Activated CD8-positive, alpha-beta memory T cell treated with anti-CD3 and anti-CD28 coated beads, Interleukin-2, amount 50 U/mL, for 1 hour (primary cell): ENCODE results near the gene KATNIP.

Experiments used
- DNase-seq: peaks from one replicate; pipeline ENCODE4 v3.0.0-alpha.2; 2020; ENCODE audit errors: extremely low read depth

The KATNIP gene

GRCh38 chr16:27549746-27550581 is at the start of gene KATNIP, which contains the start of gene GTF3C1:
TSS of gene KATNIP (plus strand) at chr16:27550144. CDS start at chr16:27550171, 27 bp downstream.
TSS of gene GTF3C1 (minus strand) at chr16:27549913. CDS start at chr16:27549890, 23 bp downstream.
- DNase-seq: peak; percentile 100

DNA sequence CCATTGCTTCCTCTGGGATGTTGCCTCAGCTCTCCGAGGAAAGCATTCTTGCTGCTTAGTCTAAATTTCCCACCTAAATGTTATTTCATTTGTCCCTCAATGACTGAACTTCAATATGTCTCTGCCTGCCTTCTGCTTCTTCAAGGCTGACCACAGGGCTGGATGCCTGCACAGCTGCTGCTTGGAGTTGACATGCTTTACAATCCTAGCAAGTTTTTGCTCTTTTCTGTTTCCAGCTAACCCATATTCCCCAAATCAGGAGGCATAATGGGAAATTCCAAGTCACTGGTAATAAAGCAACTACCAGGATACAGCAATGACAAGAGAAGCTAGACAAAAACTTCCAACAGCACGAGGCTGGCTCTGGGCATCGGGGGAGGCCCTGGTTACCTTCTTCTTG is 49.1 kb upstream of the KATNIP start:
- no peak for DNase-seq

DNA sequence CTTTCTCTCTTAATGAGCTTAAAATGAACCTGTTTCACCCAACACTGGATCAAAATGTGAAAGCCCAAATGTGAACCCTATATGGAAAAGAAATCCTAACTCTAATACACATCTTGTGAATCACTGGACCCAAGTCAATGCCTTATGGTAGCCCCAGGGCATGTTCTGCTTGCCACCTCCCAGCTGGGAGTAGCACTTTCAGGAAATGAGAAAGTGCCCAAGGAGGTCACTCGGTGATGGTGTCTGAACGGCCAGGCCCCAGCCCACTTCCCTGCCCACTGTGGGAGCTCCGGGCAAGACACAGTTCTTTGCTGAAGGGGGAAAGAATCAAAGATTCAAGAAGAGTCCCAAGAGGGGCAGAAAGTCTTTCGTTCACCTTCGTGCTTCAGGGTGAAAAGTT is 46.3 kb upstream of the KATNIP start:
- no peak for DNase-seq

GRCh38 chr16:27505297-27506236 is 44.4 kb upstream of the KATNIP start:
- DNase-seq: no peak

DNA sequence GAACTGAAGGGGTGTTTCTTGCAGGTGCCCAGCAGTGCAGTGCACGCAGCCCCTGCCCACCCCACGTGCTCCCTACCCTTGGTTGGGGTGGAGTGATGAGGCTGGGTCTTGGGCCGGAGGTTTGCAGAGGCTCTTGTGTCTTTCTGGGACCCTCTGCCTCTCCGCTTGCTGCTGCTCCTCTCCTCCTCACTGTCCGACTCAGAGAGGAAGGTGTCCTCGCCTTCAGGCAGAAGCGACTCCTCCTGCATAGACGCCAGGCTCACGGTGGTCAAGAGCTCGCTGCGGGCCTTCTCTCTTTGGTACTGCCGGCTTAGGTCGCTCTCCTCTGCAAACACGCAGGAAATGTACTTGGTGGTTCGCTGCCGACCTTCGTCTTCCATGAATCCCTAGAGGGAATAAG is 43.2 kb upstream of the KATNIP start:
- DNase-seq: no peak

DNA sequence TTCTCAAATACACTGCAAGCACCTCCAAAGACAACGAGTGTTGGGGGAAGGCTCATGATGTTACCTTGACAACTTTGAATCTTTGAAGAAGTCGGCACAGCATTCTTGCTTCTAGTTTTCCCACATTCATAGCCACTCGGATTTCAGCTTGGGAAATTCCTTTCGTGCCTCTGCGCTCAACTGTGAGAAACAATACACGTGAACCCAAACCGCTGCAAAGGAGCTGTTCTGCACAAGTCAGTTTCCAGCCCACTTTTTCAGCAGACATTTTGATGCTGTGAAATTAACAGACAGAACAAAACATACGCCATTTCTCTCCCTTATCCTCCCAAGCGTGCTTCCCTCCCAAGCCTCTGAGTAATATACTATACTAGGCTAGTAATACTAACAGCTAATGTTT is 41.5 kb upstream of the KATNIP start:
- no peak for DNase-seq

- DNase-seq: no peak
Measured at GRCh38 chr16:27511657-27512448, 38.1 kb upstream of the KATNIP start.

- DNase-seq: no peak
Measured at GRCh38 chr16:27514806-27515205, 35.1 kb upstream of the KATNIP start.

DNA sequence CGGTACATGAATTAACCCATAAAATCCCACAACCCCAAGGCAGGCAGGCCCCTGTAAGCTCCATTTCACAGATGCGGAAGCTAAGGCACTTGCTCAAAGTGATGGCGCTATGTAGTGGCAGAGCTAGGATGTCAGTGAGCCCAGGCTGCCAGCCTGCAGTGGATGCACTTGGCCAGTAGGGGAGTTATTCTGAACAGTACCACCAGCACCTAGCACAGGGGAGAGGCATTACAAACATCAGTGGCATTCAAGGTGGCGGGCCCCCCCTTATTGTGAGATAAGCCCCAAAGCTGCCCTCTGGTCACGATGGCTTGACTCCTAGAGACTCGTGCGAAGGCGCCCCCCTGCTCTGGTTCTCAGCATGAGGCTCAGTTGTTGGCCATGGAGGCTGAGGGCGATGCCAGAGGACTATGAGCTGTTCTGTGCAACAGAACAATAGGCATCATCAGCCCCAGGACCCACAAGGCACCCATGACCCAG is 34.0 kb upstream of the KATNIP start:
- DNase-seq: no peak

- DNase-seq: no peak
Measured at GRCh38 chr16:27516365-27516764, 33.6 kb upstream of the KATNIP start.

DNA sequence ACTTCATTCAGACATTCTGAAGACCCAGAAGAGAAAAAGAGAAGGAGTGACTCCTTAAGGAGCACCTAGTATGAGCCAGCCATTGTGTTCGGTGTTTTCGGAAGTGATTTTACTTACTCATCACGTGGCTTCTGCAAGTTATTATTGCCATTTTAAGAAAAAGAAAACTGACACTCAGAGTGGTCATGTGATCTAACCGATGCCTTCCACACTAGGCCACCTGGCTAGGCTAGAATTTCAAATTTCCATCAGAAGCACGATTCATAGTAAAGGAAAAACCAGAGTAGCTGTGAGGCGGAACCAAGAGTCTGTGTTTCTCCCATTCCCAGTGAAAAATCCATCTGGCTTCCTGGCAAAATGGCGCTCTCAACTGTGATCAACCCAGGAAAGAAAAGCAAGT is 32.3 kb upstream of the KATNIP start:
- DNase-seq: no peak

- no peak for DNase-seq
Measured at GRCh38 chr16:27518226-27518625, 31.7 kb upstream of the KATNIP start.

DNA sequence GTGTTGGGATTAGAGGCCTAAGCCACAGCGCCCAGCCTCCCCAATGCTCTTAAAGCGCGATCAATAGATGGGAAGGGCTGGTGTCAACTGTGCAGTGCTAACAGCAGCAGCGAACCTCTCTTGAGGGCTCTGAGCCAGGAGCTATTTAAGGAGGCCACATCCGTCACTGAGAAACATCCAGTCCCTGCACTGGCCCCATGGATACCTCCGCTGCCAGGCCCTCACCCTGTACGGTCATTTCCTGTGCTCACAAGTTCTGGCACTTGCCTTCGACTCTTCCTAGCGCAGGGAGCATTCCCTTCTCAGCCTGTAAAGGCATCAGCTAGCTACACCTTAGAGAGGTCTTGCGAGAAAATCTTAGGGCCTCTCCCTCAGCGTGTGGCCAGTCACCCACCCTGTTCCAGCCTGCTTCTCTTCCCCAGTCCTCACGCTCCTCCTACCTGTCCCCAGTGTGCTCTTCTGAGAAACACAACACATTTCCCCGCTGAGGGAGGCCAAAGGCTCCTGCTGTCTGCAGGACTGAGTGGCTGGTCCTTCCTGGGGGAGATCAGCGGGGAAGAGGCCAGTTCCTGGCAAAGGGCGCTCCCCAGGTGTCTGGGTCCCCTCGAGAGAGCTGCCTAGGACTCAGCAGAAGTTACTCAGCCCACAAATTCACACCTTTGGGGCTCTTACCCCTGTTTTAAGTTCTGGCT is 28.8 kb upstream of the KATNIP start:
- DNase-seq: no peak

DNA sequence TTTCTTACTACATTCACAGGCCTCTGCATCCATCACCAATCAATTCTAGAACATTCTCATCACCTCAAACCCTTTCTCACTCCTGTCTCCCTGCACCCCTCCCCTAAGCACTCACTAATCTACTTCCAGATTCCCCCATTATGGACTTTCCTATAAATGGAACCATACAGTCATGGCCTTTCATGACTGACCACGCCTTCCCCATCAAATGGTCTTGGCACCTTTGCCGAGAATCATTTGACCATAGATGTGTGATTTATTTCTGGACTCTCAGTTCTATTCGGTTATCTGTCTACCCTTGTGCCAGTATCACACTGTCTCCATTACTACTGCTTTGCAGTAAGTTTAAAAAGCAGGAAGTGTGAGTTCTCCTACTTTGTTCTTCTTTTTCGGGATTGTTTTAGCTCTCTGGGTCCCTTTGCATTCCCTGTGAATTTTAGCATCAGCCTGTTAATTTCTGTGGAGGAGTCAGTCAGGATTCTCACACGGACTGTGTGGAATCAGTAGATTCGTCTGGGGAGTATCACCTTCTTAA is 27.7 kb upstream of the KATNIP start:
- DNase-seq: no peak

DNA sequence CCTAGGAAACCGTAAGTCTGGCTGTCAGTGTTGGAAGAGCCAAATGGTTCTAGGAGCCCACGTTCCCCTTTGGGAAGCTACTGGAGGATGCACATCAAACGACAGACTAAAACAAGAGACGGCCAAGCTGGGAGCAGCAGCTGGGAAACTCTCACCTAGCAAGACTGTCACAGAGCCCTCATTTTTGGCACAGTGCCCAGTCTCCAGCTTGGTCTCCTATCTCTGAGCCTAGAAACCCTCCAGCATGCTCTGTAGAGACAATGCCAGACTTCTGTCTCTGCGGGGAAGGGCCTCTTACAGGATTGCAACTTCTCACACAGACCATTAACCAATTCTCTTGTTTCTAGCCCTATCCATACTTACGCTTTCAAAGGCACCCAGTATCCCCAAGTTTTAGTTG is 23.8 kb upstream of the KATNIP start:
- no peak for DNase-seq

- DNase-seq: no peak
Measured at GRCh38 chr16:27528294-27528693, 21.6 kb upstream of the KATNIP start.

DNA sequence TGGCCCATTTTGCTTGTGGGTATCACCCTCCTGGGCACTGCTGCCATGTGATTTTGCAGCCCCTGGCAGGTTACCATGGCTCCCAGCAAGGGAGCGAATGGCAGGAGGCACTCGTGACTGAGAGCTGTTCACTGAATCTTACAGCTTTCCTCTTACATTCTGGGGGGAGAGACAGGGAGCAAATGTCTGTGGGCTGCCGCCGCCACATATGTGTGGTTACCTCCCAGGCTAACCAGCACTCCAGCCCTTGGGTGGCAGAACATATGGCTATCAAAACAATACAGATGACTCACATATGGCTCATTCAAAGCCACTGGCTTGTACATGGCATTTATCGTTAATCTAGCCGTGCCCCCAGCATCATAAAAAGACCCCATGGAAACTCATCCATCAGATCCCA is 20.0 kb upstream of the KATNIP start:
- DNase-seq: no peak

GRCh38 chr16:27531186-27531585 is 18.8 kb upstream of the KATNIP start:
- DNase-seq: no peak

DNA sequence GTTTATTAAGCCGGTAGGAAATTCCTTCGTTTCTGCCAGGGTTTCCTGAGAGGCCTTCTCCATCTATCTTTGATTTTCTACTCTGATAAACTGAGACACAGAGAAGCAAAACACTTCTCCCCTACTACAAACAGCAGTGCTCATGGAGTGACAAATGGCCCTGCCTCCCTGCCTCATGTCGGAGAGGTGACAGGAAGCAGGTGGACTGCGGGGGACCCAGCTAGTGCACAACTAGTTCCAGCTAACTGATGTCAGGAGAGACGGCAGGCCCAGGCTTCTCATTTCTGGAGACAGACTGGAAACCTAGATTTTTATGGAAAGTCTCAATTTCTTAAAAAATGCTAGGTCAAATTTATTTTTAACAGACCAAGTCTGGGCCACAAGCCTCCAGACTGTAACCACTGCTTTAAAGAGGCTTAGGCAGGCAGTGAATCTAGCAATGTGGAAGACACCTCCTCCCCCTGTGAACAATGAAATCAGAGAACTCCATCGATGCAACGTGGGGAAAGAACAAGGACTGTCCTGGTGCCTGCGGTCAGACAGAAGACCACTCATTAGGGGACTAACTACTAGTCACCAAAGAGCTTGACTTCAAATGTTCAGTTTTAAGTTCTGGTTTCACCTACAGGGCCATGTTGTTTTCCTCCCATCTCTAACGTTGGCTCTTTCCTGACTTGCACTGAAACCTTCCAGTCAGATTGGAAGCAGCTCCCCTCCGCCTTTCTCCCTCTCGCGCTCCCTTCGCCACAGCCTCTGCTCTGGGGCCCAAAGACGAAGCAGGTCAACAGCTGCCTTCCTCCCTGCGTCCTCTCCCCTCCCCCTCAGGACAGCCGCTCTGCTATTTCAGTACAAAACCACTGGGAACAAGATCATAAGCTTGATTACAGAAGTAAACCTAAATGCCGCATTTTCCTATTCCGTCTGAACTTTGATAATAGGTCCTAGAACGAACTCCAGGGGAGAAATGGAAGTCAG is 17.8 kb upstream of the KATNIP start:
- no peak for DNase-seq

- no peak for DNase-seq
Measured at GRCh38 chr16:27534256-27534655, 15.7 kb upstream of the KATNIP start.
